Fibroblast of villous mesenchyme (primary cell): ENCODE data around the gene RPL10. TPM values are rescaled to one million over a fixed set of nuclear protein-coding genes. Genes with fewer than 3 reads are reported as not detected.

Source experiments
- DNase-seq: peaks from one replicate; pipeline ENCODE4 v3.0.0-alpha.2; 2010; ENCODE audit warnings: low read depth
- H3K4me3 ChIP-seq: 2 replicates; pipeline ENCODE4 v1.5.1; 2011; ENCODE audit warnings: low read depth, mild to moderate bottlenecking, low read length
- CTCF ChIP-seq: IDR thresholded peaks from 2 replicates; pipeline ENCODE4 v1.5.1; 2012; ENCODE audit warnings: low read depth, mild to moderate bottlenecking, low read length; ENCODE audit not compliant: insufficient read depth
- total RNA-seq: library from RNA; depleted of rRNA; stranded (reverse); fragments of >200 nt; gene quantifications from 2 replicates; pipeline ENCODE4 v1.2.3, GENCODE V29; 2012

Gene RPL10
- 1,310 and 1,322 TPM in 2 replicates for total RNA-seq

- H3K4me3 ChIP-seq: peak within 1 kb of the TSS; percentile 86
- no peak for TF ChIP-seq CTCF
- DNase-seq: peak; percentile 97
Measured at GRCh38 chrX:154397888-154398667, at the start of gene RPL10. Gene RPL10 (plus strand): TSS chrX:154398377. CDS start chrX:154398520, 143 bp downstream.

- H3K4me3 ChIP-seq: no peak overlapping the region
- no peak for TF ChIP-seq CTCF
- no peak for DNase-seq
Measured at GRCh38 chrX:154348646-154349358, 49.4 kb upstream of the RPL10 start.

DNA sequence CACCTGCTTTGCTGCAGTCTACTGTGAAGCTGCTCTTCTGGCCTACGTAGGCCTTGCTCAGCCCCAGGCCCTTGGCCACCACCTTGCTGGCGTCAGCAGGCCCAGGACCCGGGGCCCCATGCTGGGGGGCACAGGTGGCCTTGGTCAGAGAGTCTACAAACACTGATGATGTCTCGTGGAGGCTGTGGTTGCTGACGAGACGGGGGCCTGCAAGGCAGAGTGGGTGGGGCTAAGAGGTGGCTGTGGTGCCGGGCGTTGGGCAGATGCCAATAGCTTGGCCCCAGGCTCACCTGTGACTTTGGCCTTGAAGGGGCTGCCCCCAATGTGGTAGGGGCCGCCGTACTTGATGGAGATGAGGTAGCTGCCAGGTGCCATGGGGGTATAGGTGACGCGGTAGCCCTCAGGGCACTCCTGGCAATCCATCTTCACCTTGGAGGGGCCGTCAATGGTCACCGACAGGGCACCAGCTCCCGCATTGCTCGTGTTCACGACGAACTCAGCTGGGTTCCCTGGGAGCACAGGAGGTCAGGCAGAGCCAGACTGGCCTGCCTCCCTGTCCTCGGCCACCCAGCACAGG lies 48.7 kb upstream of the RPL10 start:
- no peak overlapping the region for H3K4me3 ChIP-seq
- TF ChIP-seq CTCF: no peak
- DNase-seq: no peak

GRCh38 chrX:154349979-154350378 lies 48.2 kb upstream of the RPL10 start:
- no peak overlapping the region for H3K4me3 ChIP-seq
- no peak for DNase-seq
- TF ChIP-seq CTCF: no peak

DNA sequence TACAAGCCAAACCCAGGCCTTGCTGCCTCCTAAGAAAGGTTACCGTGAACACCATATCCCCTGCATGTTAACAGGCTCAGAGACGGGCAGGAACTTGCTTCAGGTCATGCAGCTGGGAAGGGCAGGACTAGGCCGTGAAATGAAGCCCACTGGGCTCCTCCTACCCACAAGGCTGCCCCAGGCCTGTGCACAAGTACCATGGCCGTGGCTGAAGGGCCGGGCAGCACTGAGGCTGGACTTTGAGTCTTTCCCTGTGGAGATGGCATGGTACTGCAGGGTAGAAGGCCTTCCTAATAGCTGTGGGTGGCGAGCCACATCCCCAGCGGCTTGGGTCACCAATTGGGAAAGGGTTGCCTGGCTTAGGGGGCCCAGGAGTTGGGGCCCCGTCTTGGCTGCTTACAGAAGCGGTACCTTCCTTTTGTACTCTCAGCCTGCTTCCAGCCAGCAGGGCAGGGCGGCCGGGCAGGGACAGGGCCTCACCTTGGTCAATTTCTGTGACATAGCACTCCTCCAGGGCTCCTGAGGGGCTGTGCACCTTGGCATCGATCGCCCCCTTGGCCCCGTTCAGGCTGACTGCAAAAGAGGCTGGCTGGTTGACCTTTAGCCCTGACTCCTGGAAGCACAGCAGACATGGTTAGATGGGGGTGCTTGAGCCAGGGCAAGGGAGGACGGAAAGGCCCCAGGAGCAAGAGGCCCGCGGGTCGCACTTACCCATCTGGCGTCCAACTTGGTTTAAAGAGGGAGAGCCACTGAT lies 47.6 kb upstream of the RPL10 start:
- no peak for DNase-seq
- no peak for TF ChIP-seq CTCF
- no peak overlapping the region for H3K4me3 ChIP-seq

DNA sequence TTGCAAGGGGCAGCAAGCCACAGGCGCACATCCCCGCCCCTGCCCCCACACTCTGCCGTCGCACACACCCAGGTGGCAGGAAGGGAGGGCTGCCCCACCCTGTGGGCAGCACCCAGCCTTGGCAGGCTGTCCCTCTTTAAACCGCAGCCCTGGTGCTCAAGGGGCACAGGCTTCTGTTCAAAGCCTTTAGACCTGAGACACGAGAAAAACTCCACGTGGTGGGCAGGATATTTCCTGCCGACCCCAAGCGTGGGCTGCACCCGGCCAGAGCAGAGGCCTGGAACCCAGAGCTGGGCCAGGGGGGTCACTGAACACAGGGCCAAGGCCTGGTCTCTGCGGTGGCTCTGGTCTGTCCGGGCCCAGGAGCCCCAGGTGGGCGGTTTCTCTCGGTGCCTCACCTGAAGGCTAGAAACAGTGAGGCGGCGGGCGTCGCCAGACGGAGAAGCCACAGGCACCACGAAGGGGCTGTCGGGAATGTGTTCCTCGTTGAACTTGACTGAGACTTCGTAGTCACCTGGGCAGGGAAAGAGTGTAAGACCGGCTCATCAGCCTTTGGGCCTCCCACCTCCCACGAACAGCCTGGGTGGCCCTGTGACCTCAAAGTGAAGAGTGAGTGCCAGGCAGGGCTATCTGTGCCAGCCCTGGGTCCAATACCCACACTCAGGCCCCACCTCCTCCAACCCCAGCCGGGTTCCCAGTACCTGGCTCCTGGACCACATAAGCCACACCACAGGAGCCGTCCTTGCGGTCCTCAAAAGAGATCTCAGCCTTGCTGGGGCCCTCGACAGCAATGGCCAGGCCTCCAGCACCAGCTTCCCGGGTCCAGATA lies 46.8 kb upstream of the RPL10 start:
- no peak for DNase-seq
- no peak for TF ChIP-seq CTCF
- H3K4me3 ChIP-seq: no peak overlapping the region
